ENCODE data around the gene GNS.

The GNS gene

DNA sequence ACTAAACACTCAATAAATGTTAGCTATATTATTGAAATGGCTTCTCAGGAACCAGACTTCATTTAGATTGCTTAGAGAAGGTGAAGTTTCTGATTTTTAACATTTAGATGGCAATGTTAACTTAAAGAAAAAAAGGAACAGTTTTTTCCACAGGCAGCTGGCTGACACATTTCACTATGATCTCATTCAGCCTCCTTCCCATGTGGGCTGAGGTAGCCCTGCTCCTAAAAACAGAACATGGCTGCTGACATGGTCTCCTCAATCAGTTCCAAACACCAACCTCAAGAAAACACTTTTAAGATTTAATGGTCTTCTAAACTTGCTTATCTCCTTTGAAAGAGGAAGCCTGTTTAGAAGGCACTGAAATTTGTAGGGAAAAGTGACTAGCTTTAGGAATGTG lies 23.8 kb downstream of the GNS start:
- no peak for DNase-seq

- DNase-seq: no peak
These were observed 25.3 kb downstream of the GNS start for GRCh38 chr12:64733857-64734256.

GRCh38 chr12:64731683-64732082 lies 27.5 kb downstream of the GNS start:
- DNase-seq: no peak

DNA sequence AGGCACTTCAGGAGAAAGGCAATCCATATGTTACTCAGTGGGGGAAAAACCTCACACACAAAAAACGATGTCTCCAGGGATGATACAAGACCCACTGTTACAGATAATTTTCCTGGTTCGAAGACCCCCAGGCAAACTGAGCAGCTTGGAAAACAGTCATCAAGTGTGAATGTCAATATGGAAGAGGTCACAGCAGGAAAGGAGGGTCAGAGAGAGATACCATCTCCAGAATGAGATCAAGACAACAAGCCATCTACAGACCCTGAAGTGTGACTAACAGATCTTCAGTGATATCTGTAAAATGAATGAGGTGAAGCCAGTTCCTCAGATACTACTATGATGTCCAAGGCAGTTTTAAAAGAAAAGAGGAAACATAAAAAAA lies 28.6 kb downstream of the GNS start:
- no peak for DNase-seq

- DNase-seq: peak in 1 of 5 donors; percentile 37
These were observed 29.2 kb downstream of the GNS start for GRCh38 chr12:64729909-64730587.

DNA sequence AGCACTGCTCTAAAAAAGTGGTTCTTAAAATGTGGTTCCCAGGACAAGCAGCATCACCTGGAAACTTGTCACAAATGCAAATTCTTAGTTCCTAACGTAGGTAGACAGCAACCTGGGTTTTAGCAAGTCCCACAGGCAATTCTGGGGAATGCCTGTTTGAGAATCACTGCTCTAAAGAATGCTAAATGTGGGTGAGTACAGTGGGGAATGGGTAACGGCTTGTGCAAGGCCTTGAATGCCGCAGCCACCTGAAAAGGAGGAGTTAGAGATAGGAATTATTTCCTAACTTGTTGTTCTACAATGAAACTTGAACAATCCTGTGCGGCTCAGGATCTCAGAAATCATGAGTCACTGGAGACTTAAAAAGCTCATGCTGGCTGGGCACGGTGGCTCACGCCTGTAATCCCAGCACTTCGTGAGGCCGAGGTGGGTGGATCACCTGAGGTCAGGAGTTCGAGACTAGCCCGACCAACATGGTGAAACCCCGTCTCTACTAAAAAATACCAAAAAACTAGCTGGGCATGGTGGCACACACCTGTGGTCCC lies 34.9 kb downstream of the GNS start:
- DNase-seq: no peak

GRCh38 chr12:64723630-64724029 lies 35.6 kb downstream of the GNS start:
- no peak for DNase-seq

DNA sequence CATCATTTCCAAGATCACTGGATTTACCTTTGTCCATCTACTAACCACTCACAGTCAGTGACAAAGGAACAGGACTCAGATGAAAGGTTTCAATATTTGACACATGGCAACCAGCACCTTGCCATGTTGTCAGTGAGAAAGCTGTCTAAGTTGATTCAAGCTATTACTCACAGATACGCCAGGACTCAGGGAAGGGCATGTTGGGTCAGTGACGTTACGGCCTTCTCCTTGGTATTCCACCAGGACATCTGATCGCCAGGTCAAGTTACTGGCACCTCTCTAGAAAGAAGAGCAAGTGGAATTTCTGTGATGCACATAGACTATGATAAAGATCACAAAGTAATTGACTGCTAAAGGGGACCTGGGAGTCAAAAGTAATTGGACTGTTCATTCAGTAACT lies 36.4 kb downstream of the GNS start:
- DNase-seq: no peak

DNA sequence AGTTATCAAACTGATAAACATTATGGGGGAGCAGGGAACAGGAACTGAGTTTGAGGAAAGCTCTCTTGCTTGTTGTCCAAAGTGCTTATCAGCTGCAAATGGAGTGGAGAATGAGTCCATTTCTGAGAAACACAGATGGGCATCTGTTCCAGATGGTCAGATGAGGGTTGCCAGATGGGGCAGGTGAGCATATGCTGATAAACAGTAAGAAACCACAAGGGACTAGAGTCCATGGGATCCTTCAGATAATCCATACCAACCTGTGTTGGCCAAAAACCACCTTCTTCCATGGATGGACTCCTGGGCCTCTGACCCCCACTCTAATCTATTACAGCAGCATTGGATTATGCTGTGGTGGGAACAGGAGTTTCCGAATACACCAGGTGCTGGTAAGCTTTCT lies 38.3 kb downstream of the GNS start:
- no peak for DNase-seq

- DNase-seq: no peak
These were observed 40.6 kb downstream of the GNS start for GRCh38 chr12:64718649-64719048.

- DNase-seq: no peak
These were observed 42.3 kb downstream of the GNS start for GRCh38 chr12:64716839-64717455.

- DNase-seq: no peak
These were observed 42.8 kb downstream of the GNS start for GRCh38 chr12:64716371-64716770.

GRCh38 chr12:64714551-64714968 lies 44.6 kb downstream of the GNS start:
- DNase-seq: peak in 1 of 5 donors; percentile 70

DNA sequence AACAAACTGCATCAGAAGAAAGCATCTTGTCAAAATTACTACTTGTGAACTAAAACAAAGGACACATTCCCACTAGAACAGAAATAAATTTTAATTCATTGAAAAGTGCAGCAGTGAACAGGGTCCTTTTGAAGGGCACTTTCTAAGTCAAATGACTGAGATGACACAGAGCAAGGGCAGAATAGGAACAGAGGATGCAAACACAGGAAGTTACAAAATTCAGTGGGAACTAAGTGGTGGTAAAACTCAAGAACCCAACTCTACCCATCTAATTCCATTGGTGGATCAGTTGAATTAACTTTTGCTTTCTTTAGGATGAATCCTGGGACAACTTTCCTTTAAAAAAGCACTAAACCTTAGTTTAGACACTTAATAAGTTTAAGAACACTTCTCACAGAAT lies 45.8 kb downstream of the GNS start:
- no peak for DNase-seq

GRCh38 chr12:64709429-64709828 lies 49.8 kb downstream of the GNS start:
- no peak for DNase-seq

GRCh38 chr12:64707926-64708325 lies 51.3 kb downstream of the GNS start:
- no peak for DNase-seq

GRCh38 chr12:64707362-64707761 lies 51.8 kb downstream of the GNS start:
- DNase-seq: no peak

- no peak for DNase-seq
These were observed 52.3 kb downstream of the GNS start for GRCh38 chr12:64706857-64707256.

DNA sequence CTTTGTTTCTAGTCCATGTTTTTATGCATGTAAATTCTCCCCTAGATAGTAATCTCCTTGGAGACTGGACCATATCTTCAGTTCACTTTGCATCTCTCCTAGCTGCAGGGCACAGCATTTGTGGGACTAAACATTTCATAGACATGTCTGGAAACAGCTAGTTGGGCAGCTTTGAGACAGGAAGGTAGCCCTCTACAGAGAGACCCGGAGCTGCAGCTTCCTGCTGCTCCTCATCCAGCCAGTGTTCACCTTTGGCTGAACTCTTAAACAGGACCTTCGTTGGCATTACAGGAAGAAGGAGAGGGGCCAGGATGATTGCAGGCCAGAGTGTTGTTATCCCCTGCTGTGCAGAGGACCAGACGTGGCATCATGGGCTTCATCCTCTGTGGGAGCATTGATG lies 52.9 kb downstream of the GNS start:
- no peak for DNase-seq

DNA sequence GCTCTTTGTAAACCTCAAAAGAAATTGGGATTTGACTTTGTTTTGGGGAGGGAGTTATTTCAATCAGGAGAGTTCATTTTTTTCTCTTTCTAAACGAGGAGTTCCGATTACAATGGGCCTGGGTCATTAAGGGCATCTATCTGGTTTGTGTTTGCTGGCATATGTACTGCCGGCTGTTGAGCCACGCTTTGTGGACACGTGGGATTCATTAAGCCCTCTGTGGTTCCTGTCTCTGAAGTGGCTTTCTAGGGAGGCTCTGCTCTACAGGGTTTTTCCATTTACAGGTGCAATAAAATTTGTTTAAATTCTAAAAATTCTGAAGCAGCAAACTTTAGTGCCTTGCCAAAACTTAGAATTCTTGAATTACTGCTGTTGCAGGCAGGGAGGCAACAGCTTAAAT lies 57.9 kb downstream of the GNS start:
- no peak for DNase-seq

- no peak for DNase-seq
These were observed 58.7 kb downstream of the GNS start for GRCh38 chr12:64700532-64700931.

DNA sequence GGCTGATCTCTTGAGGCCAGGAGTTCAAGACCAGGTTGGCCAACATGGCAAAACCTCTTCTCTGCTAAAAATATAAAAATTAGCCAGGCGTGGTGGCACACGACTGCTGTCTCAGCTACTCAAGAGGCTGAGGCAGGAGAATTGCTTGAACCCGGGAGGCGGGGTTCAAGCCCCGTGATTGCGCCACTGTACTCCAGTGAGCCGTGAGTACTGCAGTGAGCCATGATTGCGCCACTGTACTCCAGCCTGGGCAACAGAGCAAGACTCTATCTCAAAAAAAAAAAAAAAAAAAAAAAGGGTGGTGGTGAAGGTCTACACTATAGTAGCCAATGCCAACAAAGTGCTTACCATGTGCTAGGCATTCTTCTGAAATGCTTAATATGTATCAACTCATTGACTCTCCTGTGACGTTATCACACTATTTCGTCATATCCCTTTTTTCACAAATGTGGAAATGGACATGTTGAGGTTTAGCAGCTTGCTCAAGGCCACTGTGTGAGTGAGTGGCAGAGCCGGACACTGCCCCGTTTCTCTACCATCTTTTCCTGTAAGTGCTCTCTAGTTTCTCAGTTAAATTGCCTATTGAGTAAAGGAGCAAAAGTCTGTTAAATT lies 59.6 kb downstream of the GNS start:
- no peak for DNase-seq

GRCh38 chr12:64696080-64696741 lies 63.0 kb downstream of the GNS start:
- no peak for DNase-seq

DNA sequence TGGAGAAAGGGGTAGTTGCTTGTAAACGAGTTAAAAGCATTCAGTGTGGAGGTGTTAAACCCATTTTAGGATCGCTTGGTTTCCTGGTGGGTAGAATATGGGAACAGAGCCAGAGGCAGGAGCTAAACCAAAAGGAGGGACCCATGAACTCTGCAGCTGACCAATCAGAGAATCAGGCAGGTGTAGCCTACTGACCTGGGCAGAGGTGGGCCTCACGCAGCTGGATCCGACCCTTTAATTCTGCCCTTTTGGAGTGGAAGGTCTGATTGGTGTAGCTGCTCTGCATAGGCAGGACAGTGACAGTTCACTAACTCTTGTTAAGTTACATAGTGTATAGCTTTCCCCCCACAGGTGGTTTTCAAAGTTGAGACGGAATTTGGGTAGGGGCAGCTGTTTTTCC lies 63.7 kb downstream of the GNS start:
- no peak for DNase-seq

Data from T-helper 1 cell (primary cell).